ENCODE measurements around the gene SMCO3. TPM values are rescaled to one million over a fixed set of nuclear protein-coding genes. Genes with fewer than 3 reads are reported as not detected.
A peak's percentile ranks its signal among the peaks of the same experiment; 100 is the strongest.

The SMCO3 gene
- total RNA-seq, 4 donors from 2014 or later, result not detected

DNA sequence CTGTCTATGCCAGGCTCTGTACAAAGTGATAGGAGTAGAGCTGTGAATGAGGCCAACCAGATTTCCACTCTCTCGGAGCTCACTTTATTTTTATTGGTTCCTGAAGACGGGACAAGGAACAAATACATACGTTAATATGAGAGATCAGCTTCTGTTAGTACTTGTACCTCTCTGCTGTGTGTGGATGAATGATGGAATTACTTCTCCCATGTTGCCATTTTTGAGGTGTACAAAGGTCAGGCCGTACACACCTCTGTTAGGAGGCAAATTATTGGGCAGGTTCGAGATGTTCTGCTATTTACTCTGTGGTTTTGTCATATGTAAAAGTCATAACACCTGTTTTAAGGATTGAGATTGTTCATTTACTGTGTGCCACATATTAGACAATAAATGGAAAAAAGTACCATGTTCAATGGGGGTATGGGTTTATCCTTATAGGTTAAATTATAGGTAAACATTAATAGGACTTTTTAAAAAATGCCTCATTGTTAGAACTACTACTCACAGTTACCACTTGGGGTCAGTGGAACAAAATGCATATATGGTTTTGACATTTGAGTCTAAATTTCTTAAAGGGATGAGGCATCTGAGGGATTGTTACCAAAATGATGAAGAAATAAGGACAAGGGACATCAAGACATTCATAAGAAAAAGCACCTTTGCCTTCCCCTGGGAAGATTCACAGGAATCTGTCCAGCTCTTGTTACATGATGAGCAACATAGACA is 37.6 kb downstream of the SMCO3 start:
- Histone ChIP-seq H3K36me3 (no peaks in the 10 kb centered on the region), H3K4me1 (peaks cover 29% of the 10 kb centered on the region), H3K27me3 (no peaks in the 10 kb centered on the region), H3K9me3 (no peaks in the 10 kb centered on the region), H3K4me3 (peak overlapping the region; percentile 90), H3K27ac (peak overlapping the region; percentile 99)
- DNase-seq (ENCODE audit: low spot score in 2 of 2), result no peak
- no peak for TF ChIP-seq EP300 (IDR thresholded peaks at IDR 0.05)
- TF ChIP-seq POLR2AphosphoS5 (IDR thresholded peaks at IDR 0.05), result no peak
- TF ChIP-seq, protein P1, sequence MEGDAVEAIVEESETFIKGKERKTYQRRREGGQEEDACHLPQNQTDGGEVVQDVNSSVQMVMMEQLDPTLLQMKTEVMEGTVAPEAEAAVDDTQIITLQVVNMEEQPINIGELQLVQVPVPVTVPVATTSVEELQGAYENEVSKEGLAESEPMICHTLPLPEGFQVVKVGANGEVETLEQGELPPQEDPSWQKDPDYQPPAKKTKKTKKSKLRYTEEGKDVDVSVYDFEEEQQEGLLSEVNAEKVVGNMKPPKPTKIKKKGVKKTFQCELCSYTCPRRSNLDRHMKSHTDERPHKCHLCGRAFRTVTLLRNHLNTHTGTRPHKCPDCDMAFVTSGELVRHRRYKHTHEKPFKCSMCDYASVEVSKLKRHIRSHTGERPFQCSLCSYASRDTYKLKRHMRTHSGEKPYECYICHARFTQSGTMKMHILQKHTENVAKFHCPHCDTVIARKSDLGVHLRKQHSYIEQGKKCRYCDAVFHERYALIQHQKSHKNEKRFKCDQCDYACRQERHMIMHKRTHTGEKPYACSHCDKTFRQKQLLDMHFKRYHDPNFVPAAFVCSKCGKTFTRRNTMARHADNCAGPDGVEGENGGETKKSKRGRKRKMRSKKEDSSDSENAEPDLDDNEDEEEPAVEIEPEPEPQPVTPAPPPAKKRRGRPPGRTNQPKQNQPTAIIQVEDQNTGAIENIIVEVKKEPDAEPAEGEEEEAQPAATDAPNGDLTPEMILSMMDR (IDR thresholded peaks at IDR 0.05), result no peak
- no peak for TF ChIP-seq POLR2A (IDR thresholded peaks at IDR 0.05)
- WGBS, result 77% methylated on average over 5 of the region's 5 CpGs

DNA sequence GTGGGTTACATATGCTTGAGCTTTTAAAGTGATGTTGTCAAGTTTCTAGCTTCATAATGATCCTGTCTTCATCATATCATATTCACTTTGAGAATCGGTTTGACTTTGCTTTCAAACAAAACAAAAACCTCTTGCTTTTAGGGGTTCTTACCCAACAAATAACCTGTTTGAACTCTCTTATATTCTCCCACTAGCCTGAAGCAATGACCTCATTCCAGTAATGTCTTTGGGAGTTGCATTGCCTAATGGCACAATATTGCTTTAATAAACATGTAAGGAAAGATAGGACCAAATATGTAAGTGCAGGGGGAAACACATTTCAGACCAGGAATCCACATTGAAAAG is 38.4 kb downstream of the SMCO3 start:
- WGBS, result 18% methylated on average over 1 of the region's 1 CpG
- Histone ChIP-seq H3K27me3 (no peaks in the 10 kb centered on the region), H3K4me3 (peak overlapping the region; percentile 90), H3K36me3 (no peaks in the 10 kb centered on the region), H3K4me1 (peaks cover 33% of the 10 kb centered on the region), H3K27ac (peak overlapping the region; percentile 99), H3K9me3 (no peaks in the 10 kb centered on the region)
- TF ChIP-seq POLR2AphosphoS5 (IDR thresholded peaks at IDR 0.05) (no peak), POLR2A (IDR thresholded peaks at IDR 0.05) (no peak), EP300 (IDR thresholded peaks at IDR 0.05) (no peak)
- TF ChIP-seq, protein P1 (IDR thresholded peaks at IDR 0.05), result no peak
- DNase-seq (ENCODE audit: low spot score in 2 of 2), result no peak

DNA sequence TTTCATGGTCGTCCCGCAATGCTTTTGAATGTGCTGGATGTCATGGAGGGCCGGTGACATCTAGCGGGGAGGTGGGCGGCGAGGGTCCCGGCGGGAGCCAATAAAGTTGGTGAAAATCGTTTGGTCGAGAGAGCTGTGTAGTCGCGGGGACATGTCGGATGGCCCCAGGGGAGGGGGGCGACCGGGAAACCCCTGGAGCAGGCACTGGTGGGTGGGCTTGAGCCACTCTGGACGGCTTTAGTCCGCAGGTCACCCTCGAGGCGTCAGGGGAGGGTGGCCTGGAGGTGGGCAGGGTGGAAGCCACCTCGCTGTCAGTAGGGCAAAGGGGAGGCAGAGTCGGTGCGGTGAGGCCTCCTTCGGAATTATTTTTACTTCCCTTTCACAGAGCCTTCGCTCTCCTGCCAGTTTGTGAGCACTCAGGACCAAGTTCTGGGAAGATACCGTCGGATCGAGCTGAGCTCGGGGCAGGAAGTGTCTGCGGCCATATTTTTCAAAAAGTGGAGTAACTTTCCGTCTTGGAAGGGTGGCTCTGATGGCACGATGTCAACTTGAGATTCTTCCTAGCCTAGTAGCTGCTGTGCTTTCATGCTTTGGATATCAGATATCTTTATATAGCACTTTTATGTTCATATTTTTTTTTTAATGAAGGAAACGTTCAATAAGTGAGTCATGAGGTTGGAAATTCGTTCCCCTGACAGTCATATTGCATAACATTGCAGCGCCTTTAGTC is 38.9 kb downstream of the SMCO3 start:
- WGBS, result 3% methylated on average over 31 of the region's 34 CpGs
- Histone ChIP-seq H3K27me3 (no peaks in the 10 kb centered on the region), H3K4me1 (peaks cover 33% of the 10 kb centered on the region), H3K9me3 (no peaks in the 10 kb centered on the region), H3K4me3 (peak overlapping the region; percentile 90), H3K27ac (peak overlapping the region; percentile 99), H3K36me3 (no peaks in the 10 kb centered on the region)
- DNase-seq (ENCODE audit: low spot score in 2 of 2), result peak; percentile 81
- TF ChIP-seq EP300 (IDR thresholded peaks at IDR 0.05), result no peak
- TF ChIP-seq, protein P1 (IDR thresholded peaks at IDR 0.05), result no peak
- TF ChIP-seq POLR2AphosphoS5 (IDR thresholded peaks at IDR 0.05), result peak in 1 of 3 donors; percentile 12
- TF ChIP-seq POLR2A (IDR thresholded peaks at IDR 0.05), result peak in 1 of 2 donors; percentile 45

DNA sequence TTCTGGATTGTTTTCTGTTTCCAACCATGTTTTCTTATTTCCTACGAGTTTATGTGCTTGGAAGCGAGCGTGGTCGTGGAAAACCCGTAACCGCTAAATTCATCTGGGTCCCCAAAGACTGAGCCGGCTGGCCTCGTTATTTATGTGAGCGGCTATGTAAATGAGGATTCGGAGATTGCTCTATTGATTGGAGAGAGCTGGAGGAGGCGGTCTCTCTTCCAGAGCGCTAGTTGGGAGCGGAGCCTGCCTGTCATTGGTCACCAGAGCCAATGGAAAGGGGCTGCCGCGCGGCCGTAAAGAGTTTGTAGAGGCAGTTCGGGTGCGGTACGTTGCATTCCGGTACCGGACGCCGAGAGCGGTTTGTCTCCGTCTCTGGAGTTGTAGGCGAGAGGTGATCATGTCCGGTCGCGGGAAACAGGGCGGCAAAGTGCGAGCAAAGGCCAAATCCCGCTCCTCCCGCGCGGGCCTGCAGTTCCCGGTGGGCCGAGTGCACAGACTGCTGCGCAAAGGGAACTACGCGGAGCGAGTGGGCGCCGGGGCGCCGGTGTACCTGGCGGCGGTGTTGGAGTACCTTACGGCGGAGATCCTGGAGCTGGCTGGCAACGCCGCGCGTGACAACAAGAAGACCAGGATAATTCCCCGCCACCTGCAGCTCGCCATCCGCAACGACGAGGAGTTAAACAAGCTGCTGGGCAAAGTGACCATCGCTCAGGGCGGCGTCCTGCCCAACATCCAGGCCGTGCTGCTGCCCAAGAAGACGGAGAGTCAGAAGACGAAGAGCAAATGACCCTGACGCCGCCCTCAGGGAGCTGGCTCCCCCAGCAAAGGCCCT is 39.7 kb downstream of the SMCO3 start:
- WGBS, result under 1% methylated on average over 45 of the region's 67 CpGs
- DNase-seq (ENCODE audit: low spot score in 2 of 2), result peak; percentile 98 to 99
- no peak for TF ChIP-seq EP300 (IDR thresholded peaks at IDR 0.05)
- TF ChIP-seq POLR2AphosphoS5 (IDR thresholded peaks at IDR 0.05), result peak; percentile 90 to 96 (median 96)
- peak; percentile 91 to 97 for TF ChIP-seq POLR2A (IDR thresholded peaks at IDR 0.05)
- TF ChIP-seq, protein P1 (IDR thresholded peaks at IDR 0.05), result no peak
- no peaks in the 10 kb centered on the region for H3K9me3 ChIP-seq
- H3K27ac ChIP-seq, result peak overlapping the region; percentile 99
- H3K27me3 ChIP-seq, result no peaks in the 10 kb centered on the region
- no peaks in the 10 kb centered on the region for H3K36me3 ChIP-seq
- peak overlapping the region; percentile 90 for H3K4me3 ChIP-seq
- H3K4me1 ChIP-seq, result peaks cover 35% of the 10 kb centered on the region
